Measurements from ENCODE around the gene SPDYE16. TPM values are rescaled to one million over a fixed set of nuclear protein-coding genes. Genes with fewer than 3 reads are reported as not detected.
"Not testable (repeated sequence)": the region's sequence is repeated elsewhere in the genome, so short reads cannot be mapped to it uniquely, and the experiment has no call there.

The SPDYE16 gene
- polyA plus RNA-seq, 3 donors: 1.7 to 7.2 (median 4.0) TPM

DNA sequence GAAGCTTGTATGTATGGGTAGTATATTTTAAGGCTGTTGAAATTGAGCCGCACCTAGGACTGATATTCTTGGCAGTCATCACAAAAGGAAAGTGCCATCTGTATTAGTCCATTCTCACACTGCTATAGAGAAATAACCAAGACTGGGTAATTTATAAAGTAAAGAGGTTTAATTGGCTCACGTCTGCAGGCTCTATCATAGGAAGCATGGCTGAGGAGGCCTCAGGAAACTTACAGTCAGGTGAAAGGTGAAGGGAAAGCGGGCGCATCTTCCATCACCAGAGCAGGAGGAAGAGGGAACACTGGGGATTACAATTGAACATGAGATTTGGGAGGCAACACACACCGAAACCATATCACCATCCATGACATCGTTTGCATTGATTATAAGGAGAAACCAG lies 8.9 kb upstream of the SPDYE16 start:
- DNase-seq: not testable (repeated sequence)

DNA sequence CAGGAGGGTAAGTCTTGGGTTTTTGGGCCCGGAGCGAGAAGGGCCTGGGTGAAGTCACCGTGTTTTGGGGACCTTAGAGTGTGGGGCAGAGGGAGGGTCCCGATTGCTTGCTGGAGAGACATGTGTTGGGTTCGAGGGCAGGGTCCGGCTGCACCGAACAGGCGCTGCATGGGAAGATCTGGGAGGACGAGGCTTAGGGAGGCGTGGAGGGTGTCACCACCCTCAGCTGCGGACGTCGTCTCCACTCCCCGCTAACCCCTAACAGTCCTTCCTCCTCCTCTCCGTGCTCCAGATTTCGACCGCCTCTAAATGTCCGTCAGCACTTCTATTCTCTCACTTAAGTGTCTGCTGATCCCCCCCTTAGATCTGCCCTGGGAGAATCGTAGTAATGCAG lies 6.8 kb upstream of the SPDYE16 start:
- not testable (repeated sequence) for DNase-seq

GRCh38 chr7:76549025-76549854 lies 6.1 kb upstream of the SPDYE16 start:
- DNase-seq: peak; percentile 88

DNA sequence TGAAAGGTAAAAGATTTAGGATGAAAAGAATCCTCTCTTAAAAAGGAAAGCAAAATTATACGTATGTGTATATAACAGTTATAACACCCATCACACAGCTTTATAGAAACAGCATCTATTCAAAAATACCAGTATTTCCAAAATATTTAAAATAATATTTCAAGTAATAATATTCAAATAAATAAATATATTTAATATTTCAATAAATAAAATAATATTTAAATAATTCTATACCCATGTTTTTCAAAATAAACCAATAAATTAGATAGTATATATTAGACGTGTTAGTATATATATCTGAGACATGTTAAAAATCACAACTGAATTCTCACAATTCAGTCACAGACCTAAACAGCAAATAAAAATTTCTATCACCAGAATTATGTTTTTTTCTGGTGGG lies 11.5 kb downstream of the SPDYE16 start:
- not testable (repeated sequence) for DNase-seq

DNA sequence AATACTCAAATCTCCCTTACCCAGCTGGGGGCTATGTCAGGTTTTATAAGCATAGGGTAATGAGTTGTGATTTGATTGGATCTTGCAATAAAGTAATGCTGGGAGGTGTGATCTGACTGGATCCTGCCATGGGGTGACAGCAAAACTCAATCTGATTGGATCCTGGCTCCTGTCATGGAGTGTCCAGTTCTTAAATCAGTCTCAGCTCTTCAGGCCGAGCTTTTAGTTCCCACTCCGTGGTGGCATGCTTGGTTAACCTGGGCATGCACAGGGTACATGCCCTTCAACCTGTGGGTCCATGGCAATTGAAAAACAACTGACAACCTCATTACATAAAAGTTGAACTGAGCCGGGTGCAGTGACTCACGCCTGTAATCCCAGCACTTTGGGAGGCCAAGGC lies 16.9 kb downstream of the SPDYE16 start:
- DNase-seq: not testable (repeated sequence)

DNA sequence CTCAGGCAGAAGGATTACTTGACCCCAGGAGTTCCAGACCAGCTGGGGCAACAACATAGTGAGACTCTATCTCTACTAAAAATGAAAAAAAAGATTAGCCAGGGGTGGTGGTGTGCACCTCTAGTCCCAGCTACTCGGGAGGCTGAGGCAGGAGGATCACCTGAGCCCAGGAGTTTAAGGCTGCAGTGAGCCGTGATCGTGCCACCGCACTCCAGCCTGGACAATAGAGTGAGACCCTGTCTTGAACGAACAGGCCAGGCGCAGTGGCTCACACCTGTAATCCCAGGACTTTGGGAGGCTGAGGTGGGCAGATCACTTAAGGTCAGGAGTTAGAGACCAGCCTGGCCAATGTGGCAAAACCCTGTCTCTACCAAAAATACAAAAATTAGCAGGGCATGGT lies 26.2 kb downstream of the SPDYE16 start:
- DNase-seq: not testable (repeated sequence)

DNA sequence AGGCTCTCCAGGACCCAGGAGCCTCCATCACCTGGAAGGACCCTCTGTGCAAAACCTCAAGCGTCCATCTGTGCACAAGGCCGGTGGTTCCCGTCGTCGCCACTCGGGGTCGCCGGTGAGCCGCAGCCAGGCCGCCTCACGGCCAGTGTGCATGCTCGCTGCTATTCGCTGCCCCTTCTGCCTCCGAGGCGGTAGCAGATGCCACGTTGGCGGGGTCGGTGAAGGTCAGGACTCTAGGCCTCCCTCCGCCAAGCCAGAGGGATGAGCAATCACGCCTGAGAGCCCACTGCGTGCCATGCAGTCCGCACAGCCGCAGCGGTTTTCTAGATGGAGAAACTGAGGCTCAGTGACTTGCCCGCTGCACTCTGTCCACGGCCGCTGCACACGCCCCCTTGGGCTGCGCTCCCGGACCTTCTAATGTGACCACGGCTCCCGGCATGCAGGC lies 27.1 kb downstream of the SPDYE16 start:
- no peak for DNase-seq

DNA sequence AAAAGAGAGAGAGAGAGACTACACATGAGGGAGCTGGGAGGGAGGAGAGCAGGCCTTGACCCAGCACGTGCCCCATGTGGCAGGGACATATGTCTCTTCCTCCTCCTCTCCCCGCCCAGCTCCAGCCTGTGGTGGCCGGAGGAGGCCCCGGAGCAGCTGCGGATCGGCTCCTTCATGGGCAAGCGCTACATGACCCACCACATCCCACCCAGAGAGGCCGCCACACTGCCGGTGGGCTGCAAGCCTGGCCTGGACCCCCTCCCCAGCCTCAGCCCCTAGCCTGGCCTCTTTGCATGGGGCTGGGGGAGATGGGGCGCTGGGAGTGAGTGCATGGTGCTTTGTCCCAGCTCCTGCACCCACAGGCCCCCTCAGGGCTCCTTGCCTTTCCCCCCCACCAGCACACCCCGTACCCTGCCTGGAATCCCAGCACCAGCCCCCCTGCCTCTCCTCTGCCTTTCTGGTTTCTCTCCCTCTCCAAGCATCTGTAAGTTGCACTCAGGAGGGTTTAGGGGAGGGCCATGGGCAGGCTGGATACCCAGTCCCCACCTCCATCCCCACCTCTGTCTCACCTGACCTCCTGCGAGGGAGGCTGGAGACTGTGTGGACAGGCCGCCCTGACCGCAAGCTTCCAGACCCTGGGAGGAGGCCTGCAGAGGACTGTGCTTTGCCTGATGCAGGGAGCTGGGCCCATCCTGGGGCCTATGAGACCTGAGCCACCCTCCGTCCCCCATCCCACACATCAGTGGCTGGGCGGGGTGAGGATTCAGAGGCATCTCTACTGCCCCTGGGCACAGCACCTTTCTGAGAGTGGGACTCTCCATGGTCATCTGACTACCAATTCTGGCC lies 27.9 kb downstream of the SPDYE16 start:
- no peak for DNase-seq

GRCh38 chr7:76513817-76514799 lies 29.0 kb downstream of the SPDYE16 start:
- no peak for DNase-seq

- DNase-seq: no peak
Observed at GRCh38 chr7:76512941-76513816, 29.9 kb downstream of the SPDYE16 start.

GRCh38 chr7:76511911-76512885 lies 30.9 kb downstream of the SPDYE16 start:
- DNase-seq: not testable (repeated sequence)

GRCh38 chr7:76511200-76511910 lies 31.7 kb downstream of the SPDYE16 start:
- DNase-seq: not testable (repeated sequence)

DNA sequence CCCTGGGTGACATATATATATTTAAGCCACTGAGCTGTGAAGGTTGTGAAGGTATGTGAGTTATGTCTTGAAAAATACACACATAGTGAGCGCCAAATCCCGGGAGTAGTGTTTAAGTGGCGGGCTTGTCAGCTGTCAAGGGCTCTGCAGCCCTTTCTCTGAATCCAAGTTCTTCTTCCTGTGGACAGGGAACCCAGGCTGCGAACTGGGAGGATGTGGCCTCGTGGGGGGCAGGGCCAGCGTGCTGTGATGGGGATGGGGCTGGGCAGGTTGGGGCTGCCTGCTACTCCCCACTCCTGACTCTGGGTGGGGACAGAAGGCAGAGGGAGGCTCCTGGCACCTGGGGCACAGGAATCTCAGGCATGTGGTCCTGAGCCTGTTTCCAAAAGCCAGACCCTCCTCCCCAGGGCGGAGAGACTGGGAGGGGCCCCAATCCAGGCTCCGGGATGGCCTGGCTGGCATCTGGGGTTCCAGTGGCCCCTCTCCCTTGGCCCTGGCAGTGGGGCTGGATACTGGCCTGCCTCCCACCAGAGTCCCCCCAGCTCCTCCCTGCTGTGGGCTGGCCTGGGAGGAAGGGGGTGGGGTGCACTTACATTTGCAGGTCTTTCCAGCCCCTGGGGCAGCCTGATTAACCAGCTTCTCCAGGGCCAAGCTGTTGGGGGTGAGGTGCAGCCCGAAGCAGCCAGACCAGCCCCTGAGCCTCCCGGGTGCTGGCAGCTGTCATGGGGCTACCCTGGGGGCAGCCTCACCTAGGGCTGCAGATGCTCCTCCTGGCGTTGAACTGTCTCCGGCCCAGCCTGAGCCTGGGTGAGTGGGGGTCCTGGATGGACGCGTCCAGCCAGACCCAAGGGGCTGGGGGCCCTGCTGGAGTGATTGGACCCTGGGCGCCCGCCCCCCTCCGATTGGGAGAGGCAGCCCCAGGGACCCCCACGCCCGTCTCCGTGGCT lies 32.9 kb downstream of the SPDYE16 start, which contains the start of gene UPK3B:
Gene UPK3B (plus strand): TSS at position 622 of the 947 bp plus-strand sequence. CDS start 101 bp downstream, at position 723.
- DNase-seq: no peak

DNA sequence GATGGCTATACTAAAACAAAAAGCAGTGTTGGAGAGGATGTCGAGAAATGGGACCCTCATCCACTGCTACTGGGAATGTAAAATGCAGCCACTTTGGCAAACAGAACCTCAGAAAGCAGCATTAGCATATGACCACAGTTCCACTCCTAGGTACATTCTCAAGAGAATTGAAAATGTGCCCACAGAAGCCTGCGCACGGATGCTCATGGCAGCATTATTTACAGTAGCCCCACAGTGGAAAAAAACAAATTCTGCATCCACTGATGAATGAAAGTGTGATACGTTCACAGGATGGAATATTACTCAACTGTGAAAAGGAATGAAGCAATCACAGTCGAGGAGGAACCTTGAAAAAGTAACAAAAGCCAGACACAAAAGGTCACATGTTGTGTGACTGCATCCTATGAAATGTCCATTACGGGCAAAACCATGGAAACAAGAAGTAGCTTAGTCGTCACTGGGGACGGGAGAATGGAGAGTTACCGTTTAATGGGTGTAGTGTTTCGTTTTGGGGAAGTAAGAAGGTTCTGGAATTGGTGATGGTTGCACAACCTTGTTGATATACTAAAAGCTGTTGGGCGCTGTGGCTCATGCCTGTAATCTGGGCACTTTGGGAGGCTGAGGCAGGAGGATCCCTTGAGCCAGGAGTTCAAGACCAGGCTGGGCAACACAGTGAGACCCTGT lies 35.2 kb downstream of the SPDYE16 start:
- no peak for DNase-seq

- DNase-seq: not testable (repeated sequence)
Observed at GRCh38 chr7:76506643-76507042, 36.5 kb downstream of the SPDYE16 start.

DNA sequence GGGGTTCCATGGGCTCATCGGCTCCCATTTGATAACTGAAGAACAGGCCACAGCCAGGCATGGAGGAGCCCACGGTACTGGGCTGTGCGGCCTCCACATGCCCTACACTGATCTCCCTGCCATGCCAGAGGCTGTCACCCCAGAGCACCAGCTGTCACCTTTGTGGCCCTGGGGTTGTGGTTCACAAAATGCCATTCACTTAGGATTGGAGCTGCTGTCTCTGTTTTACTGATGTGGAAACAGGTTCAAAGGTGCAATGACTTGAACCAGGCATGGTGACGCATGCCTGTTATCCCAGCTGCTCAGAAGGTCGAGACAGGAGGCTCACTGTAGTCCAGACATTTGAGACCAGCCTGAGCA lies 37.0 kb downstream of the SPDYE16 start:
- DNase-seq: no peak

Measured in renal pelvis (tissue), 4 donors.